Endodermal cell (in vitro differentiated cells): ENCODE data around the gene OR4C6. TPM values are rescaled to one million over a fixed set of nuclear protein-coding genes. Genes with fewer than 3 reads are reported as not detected.

ENCODE experiments used
- DNase-seq: peaks from one replicate; pipeline ENCODE4 v3.0.0-alpha.2; 2017
- H3K27ac ChIP-seq: 2 replicates; pipeline ENCODE4 v1.5.1; 2013; ENCODE audit warnings: mild to moderate bottlenecking, low read depth, low read length, moderate library complexity
- H3K27me3 ChIP-seq: 2 replicates; pipeline ENCODE4 v1.6.1; 2013; ENCODE audit warnings: mild to moderate bottlenecking, low read length, moderate library complexity; ENCODE audit not compliant: insufficient read depth, control insufficient read depth, poor library complexity, severe bottlenecking
- H3K36me3 ChIP-seq: 2 replicates; pipeline ENCODE4 v1.7.0; 2013; ENCODE audit warnings: mild to moderate bottlenecking, low read length, moderate library complexity; ENCODE audit not compliant: control insufficient read depth, insufficient read depth
- H3K4me1 ChIP-seq: one replicate; pipeline ENCODE4 v1.7.0; 2013; ENCODE audit warnings: low read length; ENCODE audit not compliant: control insufficient read depth, insufficient read depth
- H3K4me3 ChIP-seq: 2 replicates; pipeline ENCODE4 v1.5.1; 2013; ENCODE audit warnings: mild to moderate bottlenecking, low read length, moderate library complexity
- H3K9ac ChIP-seq: 2 replicates; pipeline ENCODE4 v1.6.1; 2013; ENCODE audit warnings: mild to moderate bottlenecking, low read length, moderate library complexity; ENCODE audit not compliant: poor library complexity, severe bottlenecking; ENCODE audit errors: extremely low read depth
- H3K9me3 ChIP-seq: 2 replicates; pipeline ENCODE4 v1.6.1; 2013; ENCODE audit warnings: mild to moderate bottlenecking, low read length, moderate library complexity; ENCODE audit not compliant: control insufficient read depth
- H3K27ac Mint-ChIP-seq: 2 replicates; pipeline ENCODE4 v1.8.0; 2020; ENCODE audit warnings: mixed read lengths
- H3K27me3 Mint-ChIP-seq: 2 replicates; pipeline ENCODE4 v1.8.0; 2021; ENCODE audit warnings: mild to moderate bottlenecking, mixed read lengths; ENCODE audit not compliant: insufficient read depth
- H3K36me3 Mint-ChIP-seq: 2 replicates; pipeline ENCODE4 v1.8.0; 2020; ENCODE audit warnings: low read depth, mixed read lengths
- H3K4me1 Mint-ChIP-seq: 2 replicates; pipeline ENCODE4 v1.8.0; 2020; ENCODE audit warnings: mixed read lengths
- H3K4me3 Mint-ChIP-seq: 2 replicates; pipeline ENCODE4 v1.8.0; 2020; ENCODE audit warnings: mild to moderate bottlenecking, moderate library complexity, mixed read lengths
- H3K9me3 Mint-ChIP-seq: 2 replicates; pipeline ENCODE4 v1.8.0; 2020; ENCODE audit warnings: mild to moderate bottlenecking, mixed read lengths
- WGBS, 2 experiments: methylation state at CpG; one replicate each; pipeline versions ENCODE4 v1.1.5 to v1.1.7; 2013; ENCODE audit warnings: missing lambda C conversion rate in 2 of 2, mixed read lengths in 1 of 2; ENCODE audit not compliant: insufficient coverage in 1 of 2, insufficient read length in 1 of 2; 5-methylcytosine and 5-hydroxymethylcytosine counted together
- total RNA-seq, 2 donors: library from RNA; stranded (reverse); fragmentation: NEBNext Ultra II Directional in 1 of 2; extraction: Animal tissue kit (Norgen Biotek cat#: 25700) in 1 of 2; gene quantifications; 2 replicates in 1 of 2; 3 replicates in 1 of 2; pipeline ENCODE4 v1.2.1, GENCODE V29; 2021
- TF ChIP-seq, protein P1 (sequence below): fragments of 200-600 bp; sonication (generic); conservative IDR thresholded peaks from 2 replicates; pipeline ENCODE4 v1.5.0; 2021; ENCODE audit warnings: antibody characterized with exemption, mild to moderate bottlenecking

The OR4C6 gene
- total RNA-seq, 2 donors from 2014 or later = not detected

DNA sequence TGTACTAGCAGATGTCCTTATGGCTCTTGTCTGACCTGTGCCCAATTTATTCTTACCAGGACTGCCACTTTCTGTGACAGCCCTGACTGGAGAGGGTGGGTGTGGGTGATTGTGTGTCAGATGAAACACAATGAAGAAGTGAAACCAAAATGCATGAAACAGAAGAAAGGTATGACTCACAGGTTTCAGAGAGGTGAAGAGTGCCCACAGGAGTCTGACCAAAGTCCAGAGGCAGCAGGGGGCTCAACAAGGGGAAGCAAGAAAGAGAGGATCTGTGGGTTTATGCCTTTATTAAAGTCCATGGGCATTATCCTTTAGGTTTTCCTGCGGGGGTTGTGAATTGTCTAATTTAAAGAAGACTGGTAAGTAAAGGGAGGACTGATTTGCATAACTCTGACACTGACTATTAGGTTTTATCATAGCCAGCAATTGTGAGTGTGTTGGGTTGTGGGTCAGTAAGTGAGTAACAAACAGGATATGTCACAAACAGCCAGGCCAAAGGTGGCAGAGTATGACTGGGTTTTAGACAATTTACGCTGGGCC is 3.9 kb upstream of the OR4C6 start:
- DNase-seq = no peak
- Histone ChIP-seq H3K9ac (no peak overlapping the region), H3K4me3 (no peak overlapping the region), H3K36me3 (no peaks in the 10 kb centered on the region), H3K27ac (no peak overlapping the region), H3K9me3 (peaks cover 38% of the 10 kb centered on the region), H3K4me1 (no peaks in the 10 kb centered on the region), H3K27me3 (no peaks in the 10 kb centered on the region)
- no peaks in the 10 kb centered on the region for H3K36me3 Mint-ChIP-seq
- WGBS, 2 experiments = 87% methylated on average over 2 of the region's 2 CpGs; no CpG with 5 or more reads in 1 of the 2 experiments
- H3K4me3 Mint-ChIP-seq = no peak overlapping the region
- TF ChIP-seq, protein P1, sequence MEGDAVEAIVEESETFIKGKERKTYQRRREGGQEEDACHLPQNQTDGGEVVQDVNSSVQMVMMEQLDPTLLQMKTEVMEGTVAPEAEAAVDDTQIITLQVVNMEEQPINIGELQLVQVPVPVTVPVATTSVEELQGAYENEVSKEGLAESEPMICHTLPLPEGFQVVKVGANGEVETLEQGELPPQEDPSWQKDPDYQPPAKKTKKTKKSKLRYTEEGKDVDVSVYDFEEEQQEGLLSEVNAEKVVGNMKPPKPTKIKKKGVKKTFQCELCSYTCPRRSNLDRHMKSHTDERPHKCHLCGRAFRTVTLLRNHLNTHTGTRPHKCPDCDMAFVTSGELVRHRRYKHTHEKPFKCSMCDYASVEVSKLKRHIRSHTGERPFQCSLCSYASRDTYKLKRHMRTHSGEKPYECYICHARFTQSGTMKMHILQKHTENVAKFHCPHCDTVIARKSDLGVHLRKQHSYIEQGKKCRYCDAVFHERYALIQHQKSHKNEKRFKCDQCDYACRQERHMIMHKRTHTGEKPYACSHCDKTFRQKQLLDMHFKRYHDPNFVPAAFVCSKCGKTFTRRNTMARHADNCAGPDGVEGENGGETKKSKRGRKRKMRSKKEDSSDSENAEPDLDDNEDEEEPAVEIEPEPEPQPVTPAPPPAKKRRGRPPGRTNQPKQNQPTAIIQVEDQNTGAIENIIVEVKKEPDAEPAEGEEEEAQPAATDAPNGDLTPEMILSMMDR = no peak
- no peak overlapping the region for H3K27ac Mint-ChIP-seq
- H3K27me3 Mint-ChIP-seq = no peaks in the 10 kb centered on the region
- H3K9me3 Mint-ChIP-seq = peaks cover 50% of the 10 kb centered on the region
- no peaks in the 10 kb centered on the region for H3K4me1 Mint-ChIP-seq

DNA sequence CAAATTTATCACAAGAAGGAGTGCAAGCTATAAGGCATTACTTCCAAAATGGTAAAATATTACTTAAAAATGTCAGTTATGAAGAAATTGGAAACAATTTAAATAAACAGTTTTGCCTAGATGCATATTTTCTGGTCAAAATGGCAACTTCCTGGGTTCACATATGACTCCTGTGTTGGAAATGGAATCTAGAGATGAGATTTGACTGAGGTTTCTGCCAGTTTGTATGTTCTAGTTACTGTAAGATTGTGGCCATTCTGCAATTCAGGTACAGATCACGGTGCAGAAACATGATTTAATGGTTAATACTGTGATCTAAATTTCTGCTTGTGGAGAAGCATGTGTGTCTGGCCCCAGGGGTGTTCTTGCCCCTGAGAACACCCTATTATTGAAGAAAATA is 3.4 kb upstream of the OR4C6 start:
- DNase-seq = no peak
- no peaks in the 10 kb centered on the region for H3K27me3 Mint-ChIP-seq
- no peaks in the 10 kb centered on the region for H3K36me3 Mint-ChIP-seq
- no peak overlapping the region for H3K9ac ChIP-seq
- no peak overlapping the region for H3K27ac Mint-ChIP-seq
- H3K27ac ChIP-seq = no peak overlapping the region
- TF ChIP-seq, protein P1 = no peak
- H3K4me3 Mint-ChIP-seq = no peak overlapping the region
- H3K27me3 ChIP-seq = no peaks in the 10 kb centered on the region
- H3K4me1 Mint-ChIP-seq = no peaks in the 10 kb centered on the region
- WGBS, 2 experiments = 31% methylated on average over 1 of the region's 1 CpG; no CpG with 5 or more reads in 1 of the 2 experiments
- no peaks in the 10 kb centered on the region for H3K36me3 ChIP-seq
- no peaks in the 10 kb centered on the region for H3K4me1 ChIP-seq
- H3K4me3 ChIP-seq = no peak overlapping the region
- H3K9me3 Mint-ChIP-seq = peaks cover 50% of the 10 kb centered on the region
- peaks cover 43% of the 10 kb centered on the region for H3K9me3 ChIP-seq

DNA sequence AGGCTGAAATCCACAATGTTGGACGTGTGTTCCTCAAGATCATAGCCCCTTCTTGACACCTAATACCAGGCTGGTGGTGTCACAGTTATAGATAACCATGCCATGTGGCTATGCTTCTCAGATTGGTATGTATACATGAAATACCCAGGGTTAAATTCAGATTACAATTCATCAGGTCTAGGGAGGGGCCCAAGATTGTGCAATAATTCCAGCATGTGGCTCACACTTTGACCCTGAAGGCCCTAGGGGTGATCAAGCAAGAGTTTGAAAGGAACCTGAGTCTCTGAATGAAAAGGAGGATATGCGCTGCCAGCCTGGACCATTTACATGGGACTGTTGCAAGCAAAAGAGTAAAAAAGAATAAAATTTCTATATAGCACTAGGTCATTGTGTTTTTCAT is 7.4 kb downstream of the OR4C6 start:
- TF ChIP-seq, protein P1 = no peak
- Mint-ChIP-seq H3K4me3 (no peak overlapping the region), H3K36me3 (no peaks in the 10 kb centered on the region), H3K4me1 (no peaks in the 10 kb centered on the region), H3K27me3 (no peaks in the 10 kb centered on the region), H3K27ac (no peak overlapping the region), H3K9me3 (peaks cover 48% of the 10 kb centered on the region)
- H3K4me1 ChIP-seq = no peaks in the 10 kb centered on the region
- no peaks in the 10 kb centered on the region for H3K36me3 ChIP-seq
- no peaks in the 10 kb centered on the region for H3K27me3 ChIP-seq
- peaks cover 24% of the 10 kb centered on the region for H3K9me3 ChIP-seq
- H3K9ac ChIP-seq = no peak overlapping the region
- H3K27ac ChIP-seq = no peak overlapping the region
- DNase-seq = no peak
- no peak overlapping the region for H3K4me3 ChIP-seq
- 36% methylated on average over 2 of the region's 2 CpGs; no CpG with 5 or more reads in 1 of the 2 experiments for WGBS, 2 experiments
